Measurements from ENCODE around the gene RANGRF.

DNA sequence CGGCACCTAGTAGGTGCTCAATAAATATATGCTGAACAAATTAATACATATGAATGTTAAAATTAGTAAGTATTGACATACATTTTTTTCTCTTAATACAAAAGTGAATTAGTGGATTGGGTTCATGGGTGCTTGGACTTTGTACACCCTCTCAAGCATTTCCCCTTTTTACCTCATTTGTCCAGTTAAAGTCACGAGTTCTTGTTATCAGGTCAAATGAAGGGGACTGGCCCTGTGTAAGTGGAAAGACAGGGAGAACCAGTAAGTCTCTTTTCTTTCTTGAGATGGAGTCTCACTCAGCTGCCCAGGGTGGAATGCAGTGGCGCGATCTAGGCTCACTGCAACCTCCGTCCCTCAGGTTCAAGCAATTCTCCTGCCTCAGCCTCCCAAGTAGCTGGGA lies 13.7 kb upstream of the RANGRF start:
- TF ChIP-seq, protein P1, sequence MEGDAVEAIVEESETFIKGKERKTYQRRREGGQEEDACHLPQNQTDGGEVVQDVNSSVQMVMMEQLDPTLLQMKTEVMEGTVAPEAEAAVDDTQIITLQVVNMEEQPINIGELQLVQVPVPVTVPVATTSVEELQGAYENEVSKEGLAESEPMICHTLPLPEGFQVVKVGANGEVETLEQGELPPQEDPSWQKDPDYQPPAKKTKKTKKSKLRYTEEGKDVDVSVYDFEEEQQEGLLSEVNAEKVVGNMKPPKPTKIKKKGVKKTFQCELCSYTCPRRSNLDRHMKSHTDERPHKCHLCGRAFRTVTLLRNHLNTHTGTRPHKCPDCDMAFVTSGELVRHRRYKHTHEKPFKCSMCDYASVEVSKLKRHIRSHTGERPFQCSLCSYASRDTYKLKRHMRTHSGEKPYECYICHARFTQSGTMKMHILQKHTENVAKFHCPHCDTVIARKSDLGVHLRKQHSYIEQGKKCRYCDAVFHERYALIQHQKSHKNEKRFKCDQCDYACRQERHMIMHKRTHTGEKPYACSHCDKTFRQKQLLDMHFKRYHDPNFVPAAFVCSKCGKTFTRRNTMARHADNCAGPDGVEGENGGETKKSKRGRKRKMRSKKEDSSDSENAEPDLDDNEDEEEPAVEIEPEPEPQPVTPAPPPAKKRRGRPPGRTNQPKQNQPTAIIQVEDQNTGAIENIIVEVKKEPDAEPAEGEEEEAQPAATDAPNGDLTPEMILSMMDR (conservative IDR thresholded peaks at IDR 0.05; ENCODE audit: low read depth, low read length) = no peak
- no peak for TF ChIP-seq EZH2phosphoT487 (IDR thresholded peaks at IDR 0.05; ENCODE audit: borderline replicate concordance, low read length)
